PC-3 (cell line): ENCODE data around the gene EEF1E1. TPM values are rescaled to one million over a fixed set of nuclear protein-coding genes. Genes with fewer than 3 reads are reported as not detected.
"Not testable (repeated sequence)": the region's sequence is repeated elsewhere in the genome, so short reads cannot be mapped to it uniquely, and the experiment has no call there.

Experiments used
- ATAC-seq: fragments of 200-7000 bp; cut with Tn5 transposase; 2 replicates; pipeline ENCODE4 v1.9.1; 2020; ENCODE audit warnings: mild to moderate bottlenecking, moderate library complexity
- BruUV-seq: library from RNA; stranded (reverse); fragments of 400-500 nt; replicated peaks from 2 replicates; lab custom pipeline; 2021; lab: Mats Ljungman, UMichigan
- CTCF ChIA-PET: fragments of 300-600 bp; sonication (Branson Sonifier 250); formaldehyde crosslinking; loops from one replicate; lab custom pipeline; 2022; ENCODE audit warnings: antibody characterized with exemption; lab: Charles Lee
- POLR2A ChIA-PET: fragments of 300-600 bp; sonication (Branson Sonifier 250); formaldehyde crosslinking; loops from one replicate; lab custom pipeline; 2022; ENCODE audit warnings: antibody characterized with exemption; ENCODE audit not compliant: unreplicated experiment; lab: Charles Lee
- DNase-seq: peaks from one replicate; pipeline ENCODE4 v3.0.0-alpha.2; 2015
- H2AFZ ChIP-seq: fragments of 300-600 bp; sonication (generic); 2 replicates; pipeline ENCODE4 v1.6.0; 2016; ENCODE audit warnings: antibody characterized with exemption, low read length
- H3F3A ChIP-seq: fragments of 300-600 bp; sonication (generic); one replicate; pipeline ENCODE4 v1.6.0; 2017; ENCODE audit warnings: antibody characterized with exemption, low read length, control low read depth, mild to moderate bottlenecking; ENCODE audit not compliant: unreplicated experiment
- H3K27ac ChIP-seq: fragments of 300-600 bp; sonication (generic); 2 replicates; pipeline ENCODE4 v1.5.1; 2016; ENCODE audit warnings: mild to moderate bottlenecking, low read length
- H3K27me3 ChIP-seq: fragments of 300-600 bp; sonication (generic); 2 replicates; pipeline ENCODE4 v1.6.1; 2016; ENCODE audit warnings: low read length, mixed read lengths
- H3K36me3 ChIP-seq: fragments of 300-600 bp; sonication (generic); 2 replicates; pipeline ENCODE4 v1.6.1; 2016; ENCODE audit warnings: low read depth, mixed run types, low read length, mixed read lengths
- H3K4me1 ChIP-seq: fragments of 300-600 bp; sonication (generic); 2 replicates; pipeline ENCODE4 v1.5.1; 2016; ENCODE audit warnings: low read length; ENCODE audit not compliant: insufficient read depth
- H3K4me2 ChIP-seq: fragments of 300-600 bp; sonication (generic); 2 replicates; pipeline ENCODE4 v1.6.0; 2016; ENCODE audit warnings: low read length
- H3K4me3 ChIP-seq: fragments of 300-600 bp; sonication (generic); 2 replicates; pipeline ENCODE4 v1.5.1; 2016; ENCODE audit warnings: mild to moderate bottlenecking, low read length, mixed read lengths
- H3K79me2 ChIP-seq: fragments of 300-600 bp; sonication (generic); 2 replicates; pipeline ENCODE4 v1.6.1; 2017; ENCODE audit warnings: low read length, mixed read lengths
- H3K9ac ChIP-seq: fragments of 300-600 bp; sonication (generic); 2 replicates; pipeline ENCODE4 v1.6.0; 2016; ENCODE audit warnings: mild to moderate bottlenecking, low read length
- H3K9me2 ChIP-seq: fragments of 300-600 bp; sonication (generic); replicated peaks from 2 replicates; pipeline ENCODE4 v1.6.1; 2016; ENCODE audit warnings: mixed run types, low read length, mixed read lengths
- H3K9me3 ChIP-seq: fragments of 300-600 bp; sonication (generic); 2 replicates; pipeline ENCODE4 v1.6.1; 2016; ENCODE audit warnings: low read length, mixed read lengths
- H4K20me1 ChIP-seq: fragments of 300-600 bp; sonication (generic); 2 replicates; pipeline ENCODE4 v1.6.1; 2016; ENCODE audit warnings: low read length, mixed read lengths
- EZH2 ChIP-seq: fragments of 300-600 bp; sonication (generic); IDR thresholded peaks from one replicate; pipeline ENCODE4 v1.6.1; 2017; ENCODE audit warnings: antibody characterized with exemption, mild to moderate bottlenecking, low read length; ENCODE audit not compliant: unreplicated experiment
- EZH2phosphoT487 ChIP-seq: fragments of 300-600 bp; sonication (generic); IDR thresholded peaks from 2 replicates; pipeline ENCODE4 v1.6.1; 2018; ENCODE audit warnings: mild to moderate bottlenecking, antibody characterized with exemption, low read length, borderline replicate concordance
- intact Hi-C: fragments of 100-400 bp; cut with micrococcal nuclease; formaldehyde crosslinking; loops from 2 replicates; pipeline ENCODE4 v1.9.0; 2023
- total RNA-seq: library from RNA; depleted of rRNA; stranded (reverse); fragments of >200 nt; gene quantifications from 2 replicates; pipeline ENCODE4 v1.2.3, GENCODE V29; 2014
- TF ChIP-seq, protein P1 (sequence below): fragments of 300-600 bp; sonication (generic); conservative IDR thresholded peaks from 2 replicates; pipeline ENCODE4 v1.5.1; 2017; ENCODE audit warnings: antibody characterized with exemption, low read depth, mild to moderate bottlenecking, low read length

Gene EEF1E1
- total RNA-seq, 1 experiment from 2014 or later, result 72.6 TPM

GRCh38 chr6:8043221-8043620, 59.1 kb downstream of the EEF1E1 start:
- no peak overlapping the region for H2AFZ ChIP-seq
- H3K4me3 ChIP-seq, result no peak overlapping the region
- DNase-seq (no peak), ATAC-seq (no peak)
- H3K4me2 ChIP-seq, result no peak overlapping the region
- H3F3A ChIP-seq, result no peaks in the 10 kb centered on the region
- CTCF ChIA-PET, result no interaction called here
- no peaks in the 10 kb centered on the region for H3K9me2 ChIP-seq
- H3K4me1 ChIP-seq, result peaks cover 14% of the 10 kb centered on the region
- POLR2A ChIA-PET, result no interaction called here
- no peaks in the 10 kb centered on the region for H3K9me3 ChIP-seq
- peaks cover 9% of the 10 kb centered on the region for H3K36me3 ChIP-seq
- H4K20me1 ChIP-seq, result no peaks in the 10 kb centered on the region
- intact Hi-C loops, result no loop called here
- no peaks in the 10 kb centered on the region for H3K79me2 ChIP-seq
- no peaks in the 10 kb centered on the region for H3K27me3 ChIP-seq
- no TSS peak for BruUV-seq
- no peak for TF ChIP-seq EZH2phosphoT487
- no peak for TF ChIP-seq EZH2
- TF ChIP-seq, protein P1, sequence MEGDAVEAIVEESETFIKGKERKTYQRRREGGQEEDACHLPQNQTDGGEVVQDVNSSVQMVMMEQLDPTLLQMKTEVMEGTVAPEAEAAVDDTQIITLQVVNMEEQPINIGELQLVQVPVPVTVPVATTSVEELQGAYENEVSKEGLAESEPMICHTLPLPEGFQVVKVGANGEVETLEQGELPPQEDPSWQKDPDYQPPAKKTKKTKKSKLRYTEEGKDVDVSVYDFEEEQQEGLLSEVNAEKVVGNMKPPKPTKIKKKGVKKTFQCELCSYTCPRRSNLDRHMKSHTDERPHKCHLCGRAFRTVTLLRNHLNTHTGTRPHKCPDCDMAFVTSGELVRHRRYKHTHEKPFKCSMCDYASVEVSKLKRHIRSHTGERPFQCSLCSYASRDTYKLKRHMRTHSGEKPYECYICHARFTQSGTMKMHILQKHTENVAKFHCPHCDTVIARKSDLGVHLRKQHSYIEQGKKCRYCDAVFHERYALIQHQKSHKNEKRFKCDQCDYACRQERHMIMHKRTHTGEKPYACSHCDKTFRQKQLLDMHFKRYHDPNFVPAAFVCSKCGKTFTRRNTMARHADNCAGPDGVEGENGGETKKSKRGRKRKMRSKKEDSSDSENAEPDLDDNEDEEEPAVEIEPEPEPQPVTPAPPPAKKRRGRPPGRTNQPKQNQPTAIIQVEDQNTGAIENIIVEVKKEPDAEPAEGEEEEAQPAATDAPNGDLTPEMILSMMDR, result no peak
- no peak overlapping the region for H3K27ac ChIP-seq
- H3K9ac ChIP-seq, result no peak overlapping the region

DNA sequence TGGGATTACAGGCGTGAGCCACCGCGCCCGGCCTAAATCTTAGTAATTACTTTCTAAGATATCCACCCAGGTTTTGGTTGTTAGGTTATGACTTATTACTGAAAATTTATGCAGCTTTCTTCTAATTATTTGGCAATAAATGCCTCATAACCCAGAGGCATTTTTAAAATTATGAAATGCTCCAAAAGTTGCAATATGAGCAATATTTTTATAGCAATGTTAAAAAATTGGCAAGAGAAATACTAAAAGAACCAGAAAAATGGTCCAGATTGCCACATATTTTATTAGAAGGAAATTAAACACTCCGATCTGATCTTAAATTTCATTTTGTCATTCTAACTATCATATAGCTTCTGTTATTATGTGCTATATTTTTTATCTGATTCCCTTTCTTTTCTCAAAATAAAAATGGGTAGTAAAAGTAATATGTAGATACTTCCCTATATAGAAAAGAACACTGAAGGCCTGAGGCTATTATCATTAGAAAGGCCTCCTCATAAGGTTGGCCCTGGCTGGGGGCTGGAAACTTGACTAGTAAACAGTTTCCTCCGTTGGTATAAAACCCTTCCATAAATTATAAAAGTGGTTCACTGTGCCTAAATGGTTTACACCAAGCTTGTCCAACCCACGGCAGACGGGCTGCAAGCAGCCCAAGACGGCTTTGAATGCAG, 60.3 kb downstream of the EEF1E1 start:
- intact Hi-C loops, result no loop called here
- H3F3A ChIP-seq, result no peaks in the 10 kb centered on the region
- TF ChIP-seq, protein P1, result no peak
- TF ChIP-seq EZH2 (no peak), EZH2phosphoT487 (no peak)
- no peaks in the 10 kb centered on the region for H3K9me3 ChIP-seq
- ATAC-seq (no peak), DNase-seq (no peak)
- no peak overlapping the region for H3K4me2 ChIP-seq
- no peak overlapping the region for H3K4me3 ChIP-seq
- H3K9me2 ChIP-seq, result no peaks in the 10 kb centered on the region
- peaks cover 9% of the 10 kb centered on the region for H3K36me3 ChIP-seq
- H3K27ac ChIP-seq, result no peak overlapping the region
- no peaks in the 10 kb centered on the region for H4K20me1 ChIP-seq
- ChIA-PET CTCF (no interaction called here), POLR2A (no interaction called here)
- no peak overlapping the region for H2AFZ ChIP-seq
- H3K79me2 ChIP-seq, result no peaks in the 10 kb centered on the region
- H3K4me1 ChIP-seq, result peaks cover 2% of the 10 kb centered on the region
- BruUV-seq, result no TSS peak
- H3K9ac ChIP-seq, result no peak overlapping the region
- H3K27me3 ChIP-seq, result no peaks in the 10 kb centered on the region

GRCh38 chr6:8034107-8034506, 68.2 kb downstream of the EEF1E1 start:
- H3K4me3 ChIP-seq, BruUV-seq, H3K9me2 ChIP-seq, H2AFZ ChIP-seq, H3K9ac ChIP-seq, intact Hi-C loops, H3K4me1 ChIP-seq, H3K36me3 ChIP-seq, H3F3A ChIP-seq, H3K4me2 ChIP-seq, H3K27me3 ChIP-seq, H3K79me2 ChIP-seq, H3K27ac ChIP-seq, CTCF ChIA-PET, H3K9me3 ChIP-seq, ATAC-seq, DNase-seq, POLR2A ChIA-PET, H4K20me1 ChIP-seq: not testable (repeated sequence)
